SK-N-SH (cell line): ENCODE results near the gene MACROD2. TPM values are rescaled to one million over a fixed set of nuclear protein-coding genes. Genes with fewer than 3 reads are reported as not detected.

ENCODE experiments used
- CTCF ChIA-PET: fragments of 300-600, 350-600 bp; formaldehyde crosslinking; extraction: SDS; loops from one replicate; lab custom pipeline; 2021; lab: Yijun Ruan, JAX
- POLR2A ChIA-PET: fragments of 350-600 bp; sonication (Branson Sonifier 250); formaldehyde crosslinking; extraction: SDS; loops from one replicate; lab custom pipeline; 2020; ENCODE audit warnings: antibody characterized with exemption, inconsistent platforms; lab: Yijun Ruan, JAX
- DNase-seq: peaks from one replicate; pipeline ENCODE4 v3.0.0; 2012
- H2AFZ ChIP-seq: fragments of 200-600 bp; sonication (generic); 2 replicates; pipeline ENCODE4 v1.8.1; 2016; ENCODE audit warnings: antibody characterized with exemption, mild to moderate bottlenecking, low read depth
- H3F3A ChIP-seq: fragments of 200-600 bp; sonication (generic); replicated peaks from 2 replicates; pipeline ENCODE3; 2016; ENCODE audit warnings: antibody characterized with exemption, mild to moderate bottlenecking; ENCODE audit not compliant: insufficient read depth
- H3K27ac ChIP-seq, 2 experiments: fragments of 200-500 bp in 1 of 2; fragments of 200-600 bp in 1 of 2; sonication (Bioruptor generic) in 1 of 2; sonication (generic), shearing (Covaris generic) in 1 of 2; 2 replicates each; pipeline versions ENCODE4 v1.5.1 to v1.6.1; 2014 to 2016; ENCODE audit warnings: low read depth in 2 of 2, inconsistent platforms in 1 of 2, low read length in 1 of 2, mild to moderate bottlenecking in 1 of 2, mixed read lengths in 1 of 2
- H3K27me3 ChIP-seq: fragments of 200-600 bp; sonication (generic), shearing (Covaris generic); 2 replicates; pipeline ENCODE4 v1.6.1; 2016; ENCODE audit warnings: mixed run types; ENCODE audit not compliant: insufficient read depth
- H3K36me3 ChIP-seq, 2 experiments: fragments of 200-500 bp in 1 of 2; fragments of 200-600 bp in 1 of 2; sonication (Bioruptor generic) in 1 of 2; sonication (generic) in 1 of 2; replicated peaks in 1 of 2; 2 replicates each; pipeline versions ENCODE3 to v1.5.1; 2014 to 2016; ENCODE audit warnings: low read length in 1 of 2, mild to moderate bottlenecking in 1 of 2; ENCODE audit not compliant: insufficient read depth in 2 of 2, control insufficient read depth in 1 of 2
- H3K4me1 ChIP-seq, 2 experiments: fragments of 200-500 bp in 1 of 2; fragments of 200-600 bp in 1 of 2; sonication (Bioruptor generic) in 1 of 2; sonication (generic), shearing (Covaris generic) in 1 of 2; 2 replicates each; pipeline versions ENCODE4 v1.5.1 to v1.6.1; 2014 to 2016; ENCODE audit warnings: low read depth in 1 of 2, low read length in 1 of 2, mixed run types in 1 of 2; ENCODE audit not compliant: insufficient read depth in 2 of 2, control insufficient read depth in 1 of 2
- H3K4me2 ChIP-seq: fragments of 200-600 bp; sonication (generic), shearing (Covaris generic); 2 replicates; pipeline ENCODE4 v1.6.1; 2017; ENCODE audit warnings: mixed run types
- H3K4me3 ChIP-seq, 2 experiments: fragments of 200-500 bp in 1 of 2; fragments of 200-600 bp in 1 of 2; sonication (Bioruptor generic) in 1 of 2; sonication (generic), shearing (Covaris generic) in 1 of 2; 2 replicates each; pipeline versions ENCODE4 v1.5.1 to v1.8.1; 2014 to 2016; ENCODE audit warnings: low read depth in 2 of 2, inconsistent platforms in 1 of 2, low read length in 1 of 2, mild to moderate bottlenecking in 1 of 2, mixed read lengths in 1 of 2, moderate library complexity in 1 of 2
- H3K79me2 ChIP-seq: fragments of 200-600 bp; sonication (generic); 2 replicates; pipeline ENCODE4 v1.8.1; 2017; ENCODE audit warnings: mild to moderate bottlenecking; ENCODE audit not compliant: insufficient read depth
- H3K9ac ChIP-seq: fragments of 200-600 bp; sonication (generic); 2 replicates; pipeline ENCODE4 v1.6.1; 2017; ENCODE audit warnings: mixed run types
- H3K9me2 ChIP-seq: fragments of 200-600 bp; sonication (generic); 2 replicates; pipeline ENCODE4 v1.6.1; 2017; ENCODE audit warnings: mixed run types
- H3K9me3 ChIP-seq: fragments of 200-600 bp; sonication (generic); 2 replicates; pipeline ENCODE4 v1.6.1; 2017; ENCODE audit warnings: mixed run types, mild to moderate bottlenecking, moderate library complexity
- H4K20me1 ChIP-seq: fragments of 200-600 bp; sonication (generic); 2 replicates; pipeline ENCODE4 v1.6.1; 2017; ENCODE audit warnings: mild to moderate bottlenecking, mixed run types; ENCODE audit not compliant: insufficient read depth
- CHD2 ChIP-seq: fragments of 150-350 bp; IDR thresholded peaks from 2 replicates; pipeline ENCODE4 v1.6.1; 2018; ENCODE audit warnings: low read length; ENCODE audit not compliant: partially characterized antibody
- CTCF ChIP-seq: fragments of 200-600 bp; sonication (generic); IDR thresholded peaks from 2 replicates; pipeline ENCODE4 v1.6.1; 2017; ENCODE audit warnings: antibody characterized with exemption, mild to moderate bottlenecking, moderate library complexity
- EP300 ChIP-seq, 2 experiments: IDR thresholded peaks; 2 replicates each; pipeline versions ENCODE4 v1.4.0 to v1.6.1; 2012; ENCODE audit warnings: borderline replicate concordance in 1 of 2, low read depth in 1 of 2, low read length in 1 of 2
- EZH2phosphoT487 ChIP-seq: fragments of 200-600 bp; sonication (generic); IDR thresholded peaks from 2 replicates; pipeline ENCODE4 v1.6.1; 2017; ENCODE audit warnings: low read depth, mixed run types, mild to moderate bottlenecking, antibody characterized with exemption, moderate library complexity, borderline replicate concordance
- FOXJ3 ChIP-seq: sonication (generic); formaldehyde crosslinking; IDR thresholded peaks from 2 replicates; pipeline ENCODE4 v1.5.1; 2020; ENCODE audit warnings: mild to moderate bottlenecking, missing genetic modification reagents
- FOXM1 ChIP-seq: IDR thresholded peaks from 2 replicates; pipeline ENCODE4 v1.4.0; 2012; ENCODE audit warnings: low read depth, mild to moderate bottlenecking
- GABPA ChIP-seq: IDR thresholded peaks from 2 replicates; pipeline ENCODE4 v1.4.0; 2012; ENCODE audit warnings: low read depth, mild to moderate bottlenecking
- IRF3 ChIP-seq: fragments of 150-350 bp; IDR thresholded peaks from 2 replicates; pipeline ENCODE4 v1.6.1; 2016; ENCODE audit warnings: mild to moderate bottlenecking, low read depth, low read length
- JUND ChIP-seq: IDR thresholded peaks from 2 replicates; pipeline ENCODE4 v1.4.0; 2012
- NFIC ChIP-seq: IDR thresholded peaks from 2 replicates; pipeline ENCODE4 v1.4.0; 2012; ENCODE audit warnings: borderline replicate concordance
- RCOR1 ChIP-seq: fragments of 150-350 bp; IDR thresholded peaks from 2 replicates; pipeline ENCODE4 v1.6.1; 2017; ENCODE audit warnings: antibody characterized with exemption, low read length
- REST ChIP-seq: IDR thresholded peaks from 2 replicates; pipeline ENCODE4 v1.6.1; 2012; ENCODE audit warnings: mild to moderate bottlenecking, low read depth, low read length, moderate library complexity
- RFX5 ChIP-seq: IDR thresholded peaks from 2 replicates; pipeline ENCODE4 v1.6.1; 2012; ENCODE audit warnings: mild to moderate bottlenecking, improper control_type of control experiment, low read length
- RXRA ChIP-seq: IDR thresholded peaks from 2 replicates; pipeline ENCODE4 v1.4.0; 2012; ENCODE audit warnings: low read depth, mild to moderate bottlenecking, borderline replicate concordance
- SMC3 ChIP-seq: IDR thresholded peaks from 2 replicates; pipeline ENCODE4 v1.6.1; 2012; ENCODE audit warnings: low read depth, low read length, improper control_type of control experiment
- TAF1 ChIP-seq: IDR thresholded peaks from 2 replicates; pipeline ENCODE4 v1.6.1; 2012; ENCODE audit warnings: low read depth, mild to moderate bottlenecking, low read length, moderate library complexity, borderline replicate concordance
- TCF12 ChIP-seq: IDR thresholded peaks from 2 replicates; pipeline ENCODE4 v1.4.0; 2012
- TEAD4 ChIP-seq: IDR thresholded peaks from 2 replicates; pipeline ENCODE4 v1.4.0; 2012; ENCODE audit warnings: mild to moderate bottlenecking, borderline replicate concordance; ENCODE audit not compliant: insufficient read depth
- USF2 ChIP-seq: fragments of 150-350 bp; IDR thresholded peaks from 2 replicates; pipeline ENCODE4 v1.6.1; 2017; ENCODE audit warnings: antibody characterized with exemption, low read length, low read depth, borderline replicate concordance
- YY1 ChIP-seq: IDR thresholded peaks from 2 replicates; pipeline ENCODE4 v1.4.0; 2012; ENCODE audit warnings: low read depth, mild to moderate bottlenecking
- ZBTB33 ChIP-seq: IDR thresholded peaks from 2 replicates; pipeline ENCODE4 v1.4.0; 2012; ENCODE audit warnings: low read depth, borderline replicate concordance
- WGBS: methylation state at CpG from one replicate; pipeline ENCODE4 v1.1.6; 2017; ENCODE audit warnings: low lambda C conversion rate; 5-methylcytosine and 5-hydroxymethylcytosine counted together
- polyA plus RNA-seq, 3 experiments: library from polyadenylated mRNA; depleted of rRNA; stranded (reverse); fragments of >200 nt; gene quantifications; 2 replicates each; pipeline ENCODE4 v1.2.3, GENCODE V29; 2012

Gene MACROD2
- polyA plus RNA-seq, 1 of the 3 experiments (the other 2 are of a cell fraction) = 0.33 TPM

- TF ChIP-seq EP300 (IDR thresholded peaks at IDR 0.05; ENCODE audit: borderline replicate concordance in 1 of 2, low read depth in 1 of 2, low read length in 1 of 2) (peak in 1 of 2 experiments; percentile 78; a peak in 2 of 4 replicates), NFIC (peak; percentile 90), REST (no peak), CHD2 (no peak), TEAD4 (peak; percentile 63; the same call in 1 of the 2 replicates), SMC3 (no peak)
Observed at GRCh38 chr20:14775778-14776177, 780.5 kb downstream of the MACROD2 start (continued).

- H3K4me2 ChIP-seq = no peak overlapping the region
- peak overlapping the region; percentile 36; the same call in 1 of the 2 replicates for H2AFZ ChIP-seq
- no peaks in the 10 kb centered on the region for H3K79me2 ChIP-seq
- no peak overlapping the region for H3K9ac ChIP-seq
- H4K20me1 ChIP-seq = no peaks in the 10 kb centered on the region
- no peak for DNase-seq
- H3K36me3 ChIP-seq = no peaks in the 10 kb centered on the region
- H3K27ac ChIP-seq = no peak overlapping the region
- no peaks in the 10 kb centered on the region for H3K9me2 ChIP-seq
- no peaks in the 10 kb centered on the region for H3K9me3 ChIP-seq
- H3K27me3 ChIP-seq = no peaks in the 10 kb centered on the region
- peaks cover 0 to 3% of the 10 kb centered on the region in 2 experiments; a peak in 1 of 4 replicates for H3K4me1 ChIP-seq
- no peak overlapping the region for H3K4me3 ChIP-seq
- 86% methylated on average over 3 of the region's 3 CpGs for WGBS
- ChIA-PET CTCF (no interaction called here), POLR2A (no interaction called here)
- H3F3A ChIP-seq = peaks cover 12% of the 10 kb centered on the region
- TF ChIP-seq USF2 (no peak), JUND (no peak), RCOR1 (no peak), TAF1 (no peak), RXRA (no peak), ZBTB33 (no peak), EZH2phosphoT487 (no peak), GABPA (no peak), RFX5 (no peak), NFIC (no peak), IRF3 (no peak), FOXJ3 (CRISPR knock-in tag) (no peak), CHD2 (no peak), YY1 (no peak), FOXM1 (no peak), CTCF (no peak), TCF12 (no peak)
Observed at GRCh38 chr20:14777591-14777990, 782.3 kb downstream of the MACROD2 start.
